Hematopoietic multipotent progenitor cell treated with erythropoietin and hydrocortisone succinate and interleukin-3 and kit ligand, for 4 days (in vitro differentiated cells): ENCODE data around the gene COL8A2.

Experiments used
- DNase-seq: peaks from one replicate; pipeline ENCODE4 v3.0.0-alpha.2; 2015

COL8A2 gene

DNA sequence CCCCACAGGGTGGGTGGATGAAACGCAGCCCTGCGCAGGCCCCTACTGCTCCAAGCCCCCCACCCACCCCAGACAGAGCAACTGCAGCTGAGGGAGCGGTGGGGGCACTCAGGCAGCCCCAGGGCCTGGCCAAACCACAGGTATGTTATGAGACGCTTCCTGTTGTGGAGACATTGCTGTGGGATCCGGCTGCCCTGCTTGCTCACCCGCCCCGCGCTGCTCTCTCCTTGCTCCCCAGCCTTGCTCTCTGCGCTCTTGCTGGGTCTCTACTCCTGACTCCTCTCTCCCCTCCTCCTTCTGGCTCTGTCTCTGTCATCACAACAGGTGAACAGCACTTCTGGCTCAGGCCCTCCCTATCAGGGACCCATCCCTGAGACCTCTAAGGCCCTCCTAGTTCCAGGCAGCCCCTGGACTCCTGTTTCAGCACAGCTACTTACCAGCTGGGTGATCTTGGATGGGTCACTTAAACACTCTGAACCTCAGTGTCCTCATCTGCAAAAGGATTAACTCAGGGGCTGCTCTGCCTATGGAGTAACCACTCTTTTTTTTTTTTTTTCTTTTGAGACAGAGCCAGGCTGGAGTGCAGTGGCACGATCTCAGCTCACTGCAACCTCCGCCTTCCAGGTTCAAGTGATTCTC lies 15.9 kb downstream of the COL8A2 start:
- DNase-seq = peak; percentile 35

DNA sequence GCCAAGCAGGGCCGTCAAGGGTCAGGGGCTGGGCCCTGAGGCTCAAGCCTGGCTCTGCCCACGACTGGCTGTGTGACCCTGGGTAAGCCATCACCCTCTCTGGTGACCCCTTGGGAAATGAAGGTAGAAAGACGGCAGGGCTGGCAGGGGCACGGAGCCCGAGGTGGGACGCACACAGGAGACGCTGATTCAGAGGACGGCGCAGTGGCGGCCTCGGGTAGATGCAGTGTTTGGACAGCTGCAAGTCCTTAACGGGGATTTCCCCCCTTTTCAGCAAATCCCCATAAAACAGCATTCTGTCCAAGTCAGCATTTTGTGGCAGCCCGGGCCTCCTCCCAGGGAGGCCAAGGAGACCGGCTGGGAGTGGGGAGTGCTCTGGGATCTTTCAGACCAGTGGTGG lies 16.7 kb downstream of the COL8A2 start:
- DNase-seq = no peak

DNA sequence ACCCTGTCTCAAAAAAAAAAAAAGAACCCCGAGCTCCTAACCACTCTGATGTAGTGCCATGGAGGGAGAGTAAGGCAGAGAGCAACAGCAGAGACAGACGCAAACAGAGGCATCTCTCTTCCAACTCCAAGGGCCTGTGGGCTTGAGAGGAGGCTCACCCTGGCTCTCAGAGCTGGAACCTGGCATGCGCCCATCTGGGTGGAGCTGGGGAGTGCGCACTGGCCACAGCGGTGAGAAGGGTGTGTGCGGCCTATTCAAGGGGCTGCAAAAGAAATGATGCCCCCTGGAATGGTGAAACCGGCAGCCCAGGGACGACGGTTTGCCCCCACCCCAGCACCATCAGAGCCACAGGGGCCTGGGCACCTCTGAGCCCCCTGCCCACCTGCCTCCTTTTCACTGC lies 17.6 kb downstream of the COL8A2 start:
- DNase-seq = no peak

DNA sequence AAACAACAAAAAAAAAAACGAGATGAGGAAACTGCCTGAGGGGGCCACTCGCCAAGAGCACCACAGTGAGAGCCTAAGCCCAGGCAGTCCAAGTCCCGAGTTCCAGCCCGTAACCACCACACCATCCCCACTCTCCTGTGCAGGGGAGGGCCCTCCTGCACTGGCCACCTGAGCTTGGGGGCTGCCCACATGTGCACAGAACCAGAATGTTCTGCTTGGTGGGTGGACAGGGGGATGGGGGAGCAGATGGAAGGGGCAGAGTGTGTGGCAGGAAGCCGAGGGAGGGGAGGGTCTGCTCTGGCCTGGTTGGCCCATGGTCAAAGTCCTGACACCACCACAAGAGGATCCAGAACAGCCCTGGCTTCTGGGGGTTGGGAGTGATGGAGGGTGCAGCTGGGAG lies 18.8 kb downstream of the COL8A2 start:
- DNase-seq = no peak

- no peak for DNase-seq
These were observed 23.5 kb downstream of the COL8A2 start for GRCh38 chr1:36101546-36101945.

DNA sequence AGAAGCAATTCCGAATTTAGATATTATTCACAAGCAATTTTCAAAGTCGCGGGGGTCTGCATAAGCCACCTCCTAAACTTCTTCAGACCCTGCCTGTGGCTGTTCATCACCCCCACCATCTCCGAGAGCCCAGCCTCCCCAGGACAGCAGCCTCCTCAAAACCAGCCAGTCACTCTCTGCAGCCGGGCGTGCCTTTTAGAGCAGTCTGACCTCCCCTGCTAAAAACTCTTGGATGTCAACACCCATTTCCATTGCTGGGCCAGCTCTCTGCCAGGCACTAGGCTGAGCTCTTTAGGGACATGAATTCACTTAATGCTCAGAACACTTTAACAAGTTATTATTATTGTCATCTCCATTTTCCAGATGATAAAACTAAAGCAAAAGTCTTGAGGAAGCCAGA lies 24.6 kb downstream of the COL8A2 start:
- peak; percentile 41 for DNase-seq

DNA sequence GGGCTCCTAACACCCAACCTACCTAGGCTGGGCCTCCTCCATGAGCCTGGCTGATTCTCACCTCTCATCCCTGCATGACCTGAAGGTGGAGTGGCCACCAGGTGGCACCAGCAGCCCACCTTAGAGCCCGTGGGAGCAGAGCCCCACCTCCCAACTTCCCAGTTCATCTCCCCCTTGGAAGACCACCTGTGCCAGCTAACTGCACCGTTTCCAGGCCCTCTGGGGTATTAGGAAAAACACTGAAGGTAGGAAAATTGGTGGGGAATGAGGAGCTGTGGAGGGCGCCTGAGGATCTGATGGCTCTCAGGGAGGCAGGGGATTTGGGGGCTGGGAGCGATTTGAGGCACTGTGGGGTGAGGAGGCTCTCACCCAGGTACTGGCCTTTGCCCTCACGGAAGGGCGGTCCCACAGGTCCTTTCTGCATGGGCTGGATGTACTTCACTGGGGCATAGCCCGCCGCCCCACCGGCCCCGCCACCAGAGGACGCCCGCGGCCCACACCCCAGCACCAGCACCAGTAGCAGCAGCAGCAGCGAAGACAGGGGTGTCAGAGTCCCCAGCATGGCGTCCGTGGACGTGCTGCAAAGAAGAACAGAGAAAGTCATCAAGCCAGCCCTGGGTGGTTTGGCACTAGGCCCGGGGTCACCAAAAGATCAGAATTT lies 25.2 kb downstream of the COL8A2 start:
- peak; percentile 87 for DNase-seq

GRCh38 chr1:36098650-36099365 lies 26.2 kb downstream of the COL8A2 start:
- DNase-seq = no peak

DNA sequence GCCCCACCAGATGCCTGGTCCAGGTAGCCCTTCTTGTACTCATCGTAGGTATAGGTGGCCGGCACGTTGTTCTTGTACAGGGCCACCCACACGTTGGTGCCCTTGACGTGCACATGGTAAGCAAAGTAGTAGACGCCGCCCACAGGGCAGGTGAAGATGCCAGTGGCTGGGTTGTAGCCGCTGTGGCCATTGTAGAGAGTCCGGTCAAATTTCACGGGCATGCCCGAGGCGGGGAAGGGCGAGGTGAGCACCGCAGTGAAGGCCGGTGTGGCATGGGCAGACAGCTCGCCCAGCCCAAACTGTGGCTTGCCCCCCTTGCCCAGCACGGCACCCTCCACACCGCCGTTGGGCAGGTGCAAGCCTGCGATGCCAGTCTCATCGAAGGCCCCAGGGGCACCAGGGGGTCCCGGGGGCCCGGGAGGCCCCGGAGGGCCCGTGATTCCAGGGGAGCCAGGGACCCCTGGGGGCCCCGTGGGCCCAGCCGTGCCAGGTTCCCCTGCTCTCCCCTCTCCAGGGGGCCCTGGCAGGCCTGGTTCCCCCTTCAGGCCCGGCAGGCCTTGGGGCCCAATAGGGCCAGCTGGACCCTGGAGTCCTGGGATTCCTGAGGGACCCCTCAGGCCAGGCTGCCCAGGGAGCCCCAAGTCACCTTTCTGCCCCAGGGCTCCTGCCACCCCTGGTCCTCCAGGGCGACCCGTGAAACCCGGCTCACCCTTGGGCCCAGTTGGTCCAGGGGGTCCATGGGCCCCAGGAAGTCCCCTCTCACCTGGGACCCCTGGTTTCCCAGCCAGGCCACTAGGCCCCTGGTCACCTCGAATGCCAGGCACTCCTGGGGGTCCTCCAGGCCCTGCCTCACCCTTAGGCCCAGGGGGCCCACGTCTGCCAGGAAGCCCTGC lies 27.1 kb downstream of the COL8A2 start:
- DNase-seq = no peak

GRCh38 chr1:36096500-36097432 lies 28.3 kb downstream of the COL8A2 start:
- DNase-seq = peak; percentile 61

GRCh38 chr1:36095760-36096405 lies 29.1 kb downstream of the COL8A2 start:
- DNase-seq = peak; percentile 49

DNA sequence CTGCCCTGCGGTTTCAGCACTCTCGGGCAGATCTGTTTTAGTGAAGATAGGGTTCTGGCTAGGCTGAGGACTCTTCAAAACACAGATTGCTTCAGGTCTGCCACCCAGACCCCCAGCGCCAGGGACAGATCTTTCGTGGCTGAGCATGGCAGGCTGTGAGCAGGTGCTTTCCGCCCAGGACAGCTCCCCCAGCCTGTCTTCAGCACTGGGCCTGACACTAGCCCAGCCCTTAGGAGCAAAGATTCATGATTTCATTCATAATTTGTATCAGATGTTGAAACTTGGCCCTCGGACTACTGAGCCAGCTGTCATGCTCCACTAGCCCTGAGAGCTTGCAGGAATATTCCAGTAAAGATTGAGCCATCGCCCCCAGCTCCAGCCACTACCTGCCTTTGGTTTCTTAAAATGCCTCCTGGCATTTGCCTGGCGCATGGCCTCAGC lies 30.4 kb downstream of the COL8A2 start:
- no peak for DNase-seq

GRCh38 chr1:36093929-36094328 lies 31.1 kb downstream of the COL8A2 start:
- DNase-seq = no peak

GRCh38 chr1:36093226-36093625 lies 31.8 kb downstream of the COL8A2 start:
- no peak for DNase-seq

DNA sequence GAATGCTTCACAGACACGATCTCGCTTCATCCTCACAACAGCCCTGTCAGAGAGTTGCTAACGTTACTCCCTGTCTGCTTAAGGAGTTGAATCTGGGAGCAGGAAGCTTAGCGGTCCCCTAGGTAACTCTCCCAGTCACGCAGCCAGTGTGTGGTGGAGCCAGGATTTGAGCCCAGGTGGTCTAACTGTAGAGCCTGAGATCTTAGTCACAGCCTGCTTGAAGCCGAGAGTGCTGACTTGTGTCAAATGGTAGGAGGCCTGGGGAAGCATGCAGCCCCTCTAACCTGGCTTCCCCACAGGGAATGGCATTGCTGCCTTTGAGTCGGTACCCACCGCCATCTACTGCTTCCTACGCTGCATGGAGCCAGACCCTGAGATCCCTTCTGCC lies 32.2 kb downstream of the COL8A2 start:
- DNase-seq = no peak

DNA sequence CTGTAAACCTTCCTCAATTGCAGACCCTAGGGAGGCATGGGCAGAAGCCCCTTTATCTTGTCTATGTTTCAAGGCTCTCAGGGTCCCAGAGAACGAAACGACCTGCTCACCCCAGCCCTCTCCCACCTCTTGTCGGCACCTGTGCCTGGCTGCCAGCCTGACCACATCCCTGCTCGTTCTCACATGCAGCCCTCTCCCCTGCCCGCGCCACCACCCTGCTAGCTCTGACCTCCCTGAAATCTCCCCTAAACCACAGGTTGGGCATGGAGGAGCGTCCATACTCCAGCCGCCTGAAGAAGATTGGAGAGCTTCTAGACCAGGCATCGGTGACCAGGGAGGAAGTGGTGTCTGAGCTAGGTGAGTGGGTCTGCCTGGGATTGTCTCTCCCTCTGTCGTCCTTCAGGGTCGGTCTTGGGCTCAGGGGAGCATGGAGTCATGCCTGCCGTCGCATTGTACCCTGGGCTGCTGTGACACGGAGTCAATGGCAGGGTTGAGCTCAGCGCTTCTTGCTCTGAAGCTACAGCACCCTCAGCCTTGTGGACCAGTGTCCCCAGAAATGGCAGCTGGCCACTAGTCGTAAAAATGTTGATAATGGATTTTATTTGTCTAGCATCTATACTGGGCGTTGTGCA lies 32.7 kb downstream of the COL8A2 start:
- no peak for DNase-seq

DNA sequence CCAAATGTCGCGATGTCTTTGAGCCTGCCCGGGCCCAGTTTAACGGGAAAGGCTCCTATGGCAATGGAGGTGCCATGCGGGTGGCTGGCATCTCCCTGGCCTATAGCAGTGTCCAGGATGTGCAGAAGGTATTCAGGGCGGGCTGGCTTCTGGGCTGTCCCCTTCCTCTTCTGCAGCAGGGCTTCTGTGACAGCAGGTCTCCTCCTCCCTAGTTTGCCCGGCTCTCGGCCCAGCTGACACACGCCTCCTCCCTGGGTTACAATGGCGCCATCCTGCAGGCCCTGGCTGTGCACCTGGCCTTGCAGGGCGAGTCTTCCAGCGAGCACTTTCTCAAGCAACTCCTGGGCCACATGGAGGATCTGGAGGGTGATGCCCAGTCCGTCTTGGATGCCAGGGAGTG lies 33.3 kb downstream of the COL8A2 start:
- no peak for DNase-seq

DNA sequence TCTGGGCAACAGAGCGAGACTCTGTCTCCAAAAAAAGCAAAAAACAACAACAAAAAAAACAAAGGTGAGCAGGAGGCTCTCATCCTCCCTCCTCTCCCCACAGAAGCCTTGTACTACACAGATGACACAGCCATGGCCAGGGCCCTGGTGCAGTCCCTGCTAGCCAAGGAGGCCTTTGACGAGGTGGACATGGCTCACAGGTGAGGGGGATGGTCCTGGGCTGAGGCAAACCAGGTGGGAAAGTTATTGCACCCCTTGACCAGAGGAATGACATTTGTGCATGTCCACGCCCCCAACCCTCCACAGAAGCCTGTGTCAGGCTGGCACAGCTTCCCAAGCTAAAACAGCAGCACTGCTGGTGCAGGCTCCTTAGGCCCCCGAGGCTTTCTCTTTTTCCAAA lies 33.9 kb downstream of the COL8A2 start:
- DNase-seq = no peak

DNA sequence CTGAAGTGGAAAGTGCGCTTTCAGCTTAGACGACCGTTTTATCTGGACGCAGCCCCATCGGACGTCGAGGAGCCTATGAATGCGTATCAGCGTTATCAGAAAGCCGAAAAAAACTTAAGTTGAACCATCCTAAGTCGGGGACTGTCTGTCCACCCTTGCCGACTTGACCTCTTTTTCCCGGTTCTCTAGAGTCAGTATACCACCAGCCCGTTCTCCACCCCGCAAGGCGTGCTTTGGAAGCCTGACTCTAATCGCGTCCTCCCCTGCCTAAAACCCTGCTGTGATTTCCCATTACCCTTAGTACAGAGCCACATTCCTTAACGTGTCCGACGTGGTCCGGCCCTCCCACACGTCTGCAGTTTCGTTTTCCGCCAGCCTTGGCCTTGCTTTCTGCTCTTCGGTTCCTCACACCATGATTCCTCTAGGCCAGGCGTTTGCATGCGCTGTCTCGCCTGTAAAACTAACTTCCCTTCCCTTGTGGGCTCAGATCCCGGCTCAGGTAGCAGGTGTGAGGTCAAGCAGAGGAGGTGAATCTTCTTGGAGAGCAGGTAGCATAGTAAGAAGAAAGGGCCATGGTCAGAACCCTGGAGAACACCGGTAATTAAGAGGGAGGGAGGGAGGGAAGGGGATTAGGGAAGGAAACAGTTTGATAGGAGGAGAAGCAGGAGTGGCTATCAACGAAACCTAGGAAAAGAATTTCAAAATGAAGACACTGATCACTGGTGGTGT lies 35.5 kb downstream of the COL8A2 start:
- DNase-seq = peak; percentile 36
